Tibial nerve (tissue), 3 donors: ENCODE measurements around the gene GRIN2B.

Source experiments
- POLR2A ChIP-seq, 2 donors: fragments of 450-650 bp; IDR thresholded peaks; one replicate each; pipeline ENCODE4 v1.6.1; 2017; ENCODE audit warnings: antibody characterized with exemption in 2 of 2, mild to moderate bottlenecking in 2 of 2, moderate library complexity in 2 of 2
- TF ChIP-seq, protein P1 (sequence below), 5 experiments: fragments of 200-600 bp in 3 of 5; fragments of 450-650 bp in 2 of 5; sonication (generic) in 3 of 5; IDR thresholded peaks; one replicate each; pipeline ENCODE4 v1.5.1; 2016 to 2019; ENCODE audit warnings: antibody characterized with exemption in 5 of 5, mild to moderate bottlenecking in 3 of 5, moderate library complexity in 2 of 5

DNA sequence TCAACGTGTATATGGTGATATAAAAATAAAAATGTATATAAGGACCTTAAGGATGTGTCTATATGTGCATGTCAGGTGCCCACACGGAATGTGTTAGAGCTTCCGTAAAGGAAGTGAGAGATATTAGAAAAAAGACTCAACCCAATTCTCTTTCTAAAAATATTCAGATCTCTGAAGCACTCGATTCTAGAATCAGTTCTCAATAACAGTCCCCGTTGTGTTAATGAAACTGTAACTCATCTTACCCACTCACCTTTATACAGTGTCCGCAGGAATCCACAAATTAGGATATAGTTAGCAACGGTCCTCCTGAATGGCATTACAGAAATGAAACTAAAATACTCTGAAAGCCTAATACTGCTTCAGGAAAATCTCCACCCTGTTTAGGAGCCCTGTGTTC is 29.3 kb downstream of the GRIN2B start:
- TF ChIP-seq, protein P1, sequence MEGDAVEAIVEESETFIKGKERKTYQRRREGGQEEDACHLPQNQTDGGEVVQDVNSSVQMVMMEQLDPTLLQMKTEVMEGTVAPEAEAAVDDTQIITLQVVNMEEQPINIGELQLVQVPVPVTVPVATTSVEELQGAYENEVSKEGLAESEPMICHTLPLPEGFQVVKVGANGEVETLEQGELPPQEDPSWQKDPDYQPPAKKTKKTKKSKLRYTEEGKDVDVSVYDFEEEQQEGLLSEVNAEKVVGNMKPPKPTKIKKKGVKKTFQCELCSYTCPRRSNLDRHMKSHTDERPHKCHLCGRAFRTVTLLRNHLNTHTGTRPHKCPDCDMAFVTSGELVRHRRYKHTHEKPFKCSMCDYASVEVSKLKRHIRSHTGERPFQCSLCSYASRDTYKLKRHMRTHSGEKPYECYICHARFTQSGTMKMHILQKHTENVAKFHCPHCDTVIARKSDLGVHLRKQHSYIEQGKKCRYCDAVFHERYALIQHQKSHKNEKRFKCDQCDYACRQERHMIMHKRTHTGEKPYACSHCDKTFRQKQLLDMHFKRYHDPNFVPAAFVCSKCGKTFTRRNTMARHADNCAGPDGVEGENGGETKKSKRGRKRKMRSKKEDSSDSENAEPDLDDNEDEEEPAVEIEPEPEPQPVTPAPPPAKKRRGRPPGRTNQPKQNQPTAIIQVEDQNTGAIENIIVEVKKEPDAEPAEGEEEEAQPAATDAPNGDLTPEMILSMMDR (IDR thresholded peaks at IDR 0.05): no peak
- TF ChIP-seq POLR2A (IDR thresholded peaks at IDR 0.05): no peak
